MM.1S (cell line): Measurements from ENCODE around the gene TET1.

ENCODE experiments used
- CTCF ChIP-seq: fragments of 300-600 bp; sonication (generic); IDR thresholded peaks from 2 replicates; pipeline ENCODE4 v1.5.1; 2016; ENCODE audit warnings: antibody characterized with exemption, low read length, mixed read lengths
- EZH2 ChIP-seq: fragments of 300-600 bp; sonication (generic); optimal IDR thresholded peaks from 2 replicates; pipeline ENCODE3; 2017; ENCODE audit warnings: low read depth, mild to moderate bottlenecking, antibody characterized with exemption, low read length, mixed read lengths
- EZH2phosphoT487 ChIP-seq: fragments of 300-600 bp; sonication (generic); IDR thresholded peaks from 2 replicates; pipeline ENCODE4 v1.6.1; 2018; ENCODE audit warnings: antibody characterized with exemption, low read length

- no peak for TF ChIP-seq CTCF
- TF ChIP-seq EZH2: no peak
- no peak for TF ChIP-seq EZH2phosphoT487
Measured at GRCh38 chr10:68601501-68602265, 41.5 kb downstream of the TET1 start.
